DND-41 (cell line): ENCODE results near the gene AGPAT3.

Experiments
- ATAC-seq: fragments of 200-7000 bp; cut with Tn5 transposase; 3 replicates; pipeline ENCODE4 v1.9.1; 2021; ENCODE audit warnings: low read depth; ENCODE audit not compliant: insufficient read depth
- DNase-seq: peaks from one replicate; pipeline ENCODE4 v3.0.0-alpha.2; 2020
- H2AFZ ChIP-seq: 2 replicates; pipeline ENCODE4 v1.6.0; 2012; ENCODE audit warnings: low read depth, low read length
- H3K27ac ChIP-seq: 2 replicates; pipeline ENCODE4 v1.5.1; 2012; ENCODE audit warnings: low read length, inconsistent platforms
- H3K27me3 ChIP-seq: fragments of 200-600 bp; sonication (generic); 2 replicates; pipeline ENCODE4 v1.6.0; 2012; ENCODE audit warnings: low read length, mild to moderate bottlenecking, inconsistent platforms; ENCODE audit not compliant: insufficient read depth, poor library complexity
- H3K36me3 ChIP-seq: 2 replicates; pipeline ENCODE4 v1.5.1; 2012; ENCODE audit warnings: low read length, inconsistent platforms; ENCODE audit not compliant: insufficient read depth
- H3K4me1 ChIP-seq: 2 replicates; pipeline ENCODE4 v1.5.1; 2012; ENCODE audit warnings: mild to moderate bottlenecking, low read length; ENCODE audit not compliant: insufficient read depth
- H3K4me2 ChIP-seq: 2 replicates; pipeline ENCODE4 v1.6.0; 2012; ENCODE audit warnings: mild to moderate bottlenecking, moderate library complexity, low read length, inconsistent platforms; ENCODE audit not compliant: insufficient read depth
- H3K4me3 ChIP-seq, 2 experiments: fragments of 200-600 bp in 1 of 2; shearing (Covaris generic) in 1 of 2; 2 replicates each; pipeline ENCODE4 v1.5.1; 2012 to 2016; ENCODE audit warnings: inconsistent platforms in 2 of 2, low read length in 2 of 2, mild to moderate bottlenecking in 2 of 2, low read depth in 1 of 2, moderate library complexity in 1 of 2
- H3K79me2 ChIP-seq: 2 replicates; pipeline ENCODE4 v1.6.0; 2012; ENCODE audit warnings: low read length, inconsistent platforms; ENCODE audit not compliant: insufficient read depth
- H3K9ac ChIP-seq: 2 replicates; pipeline ENCODE4 v1.6.0; 2012; ENCODE audit warnings: low read depth, mild to moderate bottlenecking, inconsistent platforms, low read length, moderate library complexity
- H3K9me3 ChIP-seq: 2 replicates; pipeline ENCODE4 v1.5.1; 2012; ENCODE audit warnings: low read length, moderate library complexity, mild to moderate bottlenecking, inconsistent platforms; ENCODE audit not compliant: insufficient read depth, severe bottlenecking
- H4K20me1 ChIP-seq: 2 replicates; pipeline ENCODE4 v1.6.0; 2012; ENCODE audit warnings: low read length; ENCODE audit not compliant: insufficient read depth
- CTCF ChIP-seq: IDR thresholded peaks from 2 replicates; pipeline ENCODE4 v1.5.1; 2012; ENCODE audit warnings: borderline replicate concordance, low read length, moderate library complexity, mild to moderate bottlenecking; ENCODE audit not compliant: poor library complexity, severe bottlenecking; ENCODE audit errors: extremely low read depth
- EZH2 ChIP-seq: IDR thresholded peaks from 3 replicates; pipeline ENCODE4 v1.6.1; 2012; ENCODE audit warnings: borderline replicate concordance, low read depth, mild to moderate bottlenecking, moderate library complexity, low read length, inconsistent platforms; ENCODE audit not compliant: severe bottlenecking

Gene AGPAT3

GRCh38 chr21:43959231-43960116 is 94.5 kb downstream of the AGPAT3 start:
- Histone ChIP-seq H3K36me3 (peaks cover 46% of the 10 kb centered on the region), H3K27ac (no peak overlapping the region), H3K9ac (no peak overlapping the region), H3K4me1 (no peaks in the 10 kb centered on the region), H3K27me3 (no peaks in the 10 kb centered on the region), H4K20me1 (peaks cover 62% of the 10 kb centered on the region), H3K9me3 (no peaks in the 10 kb centered on the region), H3K4me2 (no peak overlapping the region), H2AFZ (no peak overlapping the region), H3K4me3 (no peak overlapping the region), H3K79me2 (peaks cover 38% of the 10 kb centered on the region)
- peak; percentile 43; the same call in 2 of the 3 replicates for ATAC-seq
- TF ChIP-seq EZH2 (no peak), CTCF (no peak)
- no peak for DNase-seq

- Histone ChIP-seq H3K79me2 (peaks cover 23% of the 10 kb centered on the region), H3K9me3 (no peaks in the 10 kb centered on the region), H3K4me1 (no peaks in the 10 kb centered on the region), H3K36me3 (peaks cover 59% of the 10 kb centered on the region), H2AFZ (no peak overlapping the region), H4K20me1 (peaks cover 56% of the 10 kb centered on the region), H3K9ac (no peak overlapping the region), H3K27me3 (no peaks in the 10 kb centered on the region), H3K4me3 (no peak overlapping the region), H3K4me2 (no peak overlapping the region), H3K27ac (no peak overlapping the region)
- ATAC-seq (peak; percentile 55), DNase-seq (no peak)
- TF ChIP-seq EZH2 (no peak), CTCF (no peak)
Observed at GRCh38 chr21:43961382-43961909, 96.4 kb downstream of the AGPAT3 start.

GRCh38 chr21:43965911-43966585 is 101.0 kb downstream of the AGPAT3 start:
- ATAC-seq (no peak), DNase-seq (no peak)
- H3K4me2 ChIP-seq = no peak overlapping the region
- H3K27me3 ChIP-seq = no peaks in the 10 kb centered on the region
- H3K79me2 ChIP-seq = peaks cover 3% of the 10 kb centered on the region; the same call in 1 of the 2 replicates
- TF ChIP-seq EZH2 = no peak
- H3K9ac ChIP-seq = no peak overlapping the region
- peaks cover 72% of the 10 kb centered on the region for H3K36me3 ChIP-seq
- no peak overlapping the region for H3K4me3 ChIP-seq
- no peaks in the 10 kb centered on the region for H3K4me1 ChIP-seq
- no peak overlapping the region for H3K27ac ChIP-seq
- H3K9me3 ChIP-seq = no peaks in the 10 kb centered on the region
- no peak overlapping the region for H2AFZ ChIP-seq
- H4K20me1 ChIP-seq = peaks cover 25% of the 10 kb centered on the region

GRCh38 chr21:43966946-43967512 is 102.0 kb downstream of the AGPAT3 start:
- Histone ChIP-seq H3K9ac (no peak overlapping the region), H4K20me1 (peaks cover 18% of the 10 kb centered on the region), H3K4me1 (no peaks in the 10 kb centered on the region), H3K36me3 (peaks cover 74% of the 10 kb centered on the region), H2AFZ (no peak overlapping the region), H3K4me2 (no peak overlapping the region), H3K9me3 (no peaks in the 10 kb centered on the region), H3K4me3 (no peak overlapping the region), H3K27ac (no peak overlapping the region), H3K27me3 (no peaks in the 10 kb centered on the region), H3K79me2 (peaks cover 3% of the 10 kb centered on the region; the same call in 1 of the 2 replicates)
- ATAC-seq (no peak), DNase-seq (no peak)
- TF ChIP-seq CTCF (no peak), EZH2 (no peak)
